H9 (cell line): ENCODE measurements around the gene GLCE. TPM values are rescaled to one million over a fixed set of nuclear protein-coding genes. Genes with fewer than 3 reads are reported as not detected.

Experiments
- DNase-seq: peaks from one replicate; pipeline ENCODE4 v3.0.0-alpha.2; 2017
- H2AFZ ChIP-seq: one replicate; pipeline ENCODE4 v1.6.1; 2013; ENCODE audit warnings: mild to moderate bottlenecking, low read length, control low read depth, moderate library complexity
- H2AK5ac ChIP-seq: 2 replicates; pipeline ENCODE4 v1.6.1; 2013; ENCODE audit warnings: low read length, control low read depth, mixed read lengths; ENCODE audit not compliant: insufficient read length
- H2BK120ac ChIP-seq: one replicate; pipeline ENCODE4 v1.6.1; 2013; ENCODE audit warnings: low read depth, mild to moderate bottlenecking, low read length, control low read depth, inconsistent platforms; ENCODE audit not compliant: poor library complexity, severe bottlenecking
- H2BK12ac ChIP-seq: 2 replicates; pipeline ENCODE4 v1.6.1; 2013; ENCODE audit warnings: low read length, control low read depth, mixed read lengths, low read depth; ENCODE audit not compliant: insufficient read length
- H2BK15ac ChIP-seq: 2 replicates; pipeline ENCODE4 v1.6.1; 2013; ENCODE audit warnings: low read depth, low read length, control low read depth
- H2BK20ac ChIP-seq: one replicate; pipeline ENCODE4 v1.6.1; 2013; ENCODE audit warnings: low read depth, mild to moderate bottlenecking, low read length, control low read depth, inconsistent platforms; ENCODE audit not compliant: poor library complexity, severe bottlenecking
- H2BK5ac ChIP-seq: 2 replicates; pipeline ENCODE4 v1.6.1; 2013; ENCODE audit warnings: low read length, control low read depth, mixed read lengths; ENCODE audit not compliant: insufficient read length
- H3K14ac ChIP-seq: 2 replicates; pipeline ENCODE4 v1.6.1; 2013; ENCODE audit warnings: low read length, control low read depth; ENCODE audit not compliant: insufficient read depth
- H3K18ac ChIP-seq: 2 replicates; pipeline ENCODE4 v1.6.1; 2013; ENCODE audit warnings: low read depth, mild to moderate bottlenecking, mixed read lengths, low read length, control low read depth; ENCODE audit not compliant: insufficient read length
- H3K23ac ChIP-seq: 2 replicates; pipeline ENCODE4 v1.6.1; 2013; ENCODE audit warnings: low read length, control low read depth, mixed read lengths, low read depth; ENCODE audit not compliant: insufficient read length
- H3K23me2 ChIP-seq: 2 replicates; pipeline ENCODE4 v1.6.1; 2013; ENCODE audit warnings: low read depth, mild to moderate bottlenecking, mixed read lengths, low read length, control low read depth; ENCODE audit not compliant: insufficient read length, poor library complexity, severe bottlenecking
- H3K27ac ChIP-seq: 2 replicates; pipeline ENCODE4 v1.5.1; 2013; ENCODE audit warnings: low read length, control low read depth, mixed read lengths, low read depth; ENCODE audit not compliant: insufficient read length
- H3K27me3 ChIP-seq: 2 replicates; pipeline ENCODE4 v1.6.1; 2013; ENCODE audit warnings: low read length, control low read depth, inconsistent platforms; ENCODE audit not compliant: insufficient read depth
- H3K4ac ChIP-seq: 2 replicates; pipeline ENCODE4 v1.6.1; 2013; ENCODE audit warnings: low read depth, mild to moderate bottlenecking, control low read depth, inconsistent platforms, low read length, moderate library complexity
- H3K4me1 ChIP-seq: 2 replicates; pipeline ENCODE4 v1.6.1; 2013; ENCODE audit warnings: low read length, control low read depth, inconsistent platforms; ENCODE audit not compliant: insufficient read depth
- H3K4me2 ChIP-seq: 2 replicates; pipeline ENCODE4 v1.6.1; 2013; ENCODE audit warnings: low read length, control low read depth, mixed read lengths; ENCODE audit not compliant: insufficient read length, insufficient read depth
- H3K56ac ChIP-seq: 2 replicates; pipeline ENCODE4 v1.6.1; 2013; ENCODE audit warnings: low read depth, mild to moderate bottlenecking, mixed read lengths, low read length, control low read depth; ENCODE audit not compliant: insufficient read length
- H3K79me1 ChIP-seq: 2 replicates; pipeline ENCODE4 v1.6.1; 2013; ENCODE audit warnings: low read depth, mild to moderate bottlenecking, moderate library complexity, low read length, control low read depth, inconsistent platforms; ENCODE audit not compliant: insufficient read depth, poor library complexity, severe bottlenecking
- H3K79me2 ChIP-seq: 2 replicates; pipeline ENCODE4 v1.6.1; 2013; ENCODE audit warnings: low read length, control low read depth, inconsistent platforms; ENCODE audit not compliant: insufficient read depth
- H3K9ac ChIP-seq: 2 replicates; pipeline ENCODE4 v1.6.1; 2013; ENCODE audit warnings: low read length, control low read depth, mixed read lengths; ENCODE audit not compliant: insufficient read length; ENCODE audit errors: extremely low read depth
- H3K9me3 ChIP-seq: one replicate; pipeline ENCODE4 v1.6.1; 2013; ENCODE audit warnings: low read depth, low read length, inconsistent platforms; ENCODE audit not compliant: control insufficient read depth
- H3T11ph ChIP-seq: one replicate; pipeline ENCODE4 v1.6.1; 2013; ENCODE audit warnings: mild to moderate bottlenecking, low read length, control low read depth, inconsistent platforms
- H4K20me1 ChIP-seq: one replicate; pipeline ENCODE4 v1.6.1; 2013; ENCODE audit not compliant: control insufficient read depth, insufficient read length, insufficient read depth
- H4K5ac ChIP-seq: 2 replicates; pipeline ENCODE4 v1.6.1; 2013; ENCODE audit warnings: low read depth, mild to moderate bottlenecking, mixed read lengths, low read length, control low read depth; ENCODE audit not compliant: insufficient read length
- H4K8ac ChIP-seq: replicated peaks from 2 replicates; pipeline ENCODE4 v1.6.1; 2013; ENCODE audit warnings: low read length, control low read depth, mixed read lengths, low read depth; ENCODE audit not compliant: insufficient read length
- H4K91ac ChIP-seq: 2 replicates; pipeline ENCODE4 v1.6.1; 2013; ENCODE audit warnings: low read depth, mild to moderate bottlenecking, moderate library complexity, mixed read lengths, low read length, control low read depth; ENCODE audit not compliant: insufficient read length
- H3K27ac Mint-ChIP-seq, 3 experiments: 2 replicates in 2 of 3; 3 replicates in 1 of 3; pipeline ENCODE4 v1.8.0; 2020 to 2021; ENCODE audit warnings: mixed read lengths in 3 of 3, mild to moderate bottlenecking in 1 of 3, moderate library complexity in 1 of 3
- H3K27me3 Mint-ChIP-seq: 2 replicates; pipeline ENCODE4 v1.8.0; 2021; ENCODE audit warnings: low read depth, mild to moderate bottlenecking, moderate library complexity, mixed read lengths
- H3K36me3 Mint-ChIP-seq, 3 experiments: 2 replicates in 2 of 3; 3 replicates in 1 of 3; pipeline ENCODE4 v1.8.0; 2020 to 2021; ENCODE audit warnings: low read depth in 3 of 3, mixed read lengths in 3 of 3; ENCODE audit not compliant: insufficient read depth in 1 of 3
- H3K4me1 Mint-ChIP-seq, 2 experiments: 2 replicates each; pipeline ENCODE4 v1.8.0; 2020; ENCODE audit warnings: mixed read lengths in 2 of 2
- H3K4me3 Mint-ChIP-seq, 2 experiments: 2 replicates in 1 of 2; 3 replicates in 1 of 2; pipeline ENCODE4 v1.8.0; 2020 to 2021; ENCODE audit warnings: mild to moderate bottlenecking in 2 of 2, mixed read lengths in 2 of 2, moderate library complexity in 1 of 2
- H3K9me3 Mint-ChIP-seq, 2 experiments: 2 replicates in 1 of 2; 3 replicates in 1 of 2; pipeline ENCODE4 v1.8.0; 2020; ENCODE audit warnings: mild to moderate bottlenecking in 2 of 2, mixed read lengths in 2 of 2, moderate library complexity in 1 of 2
- CTCF ChIP-seq: fragments of 200-600 bp; sonication (generic); conservative IDR thresholded peaks from 3 replicates; pipeline ENCODE4 v1.8.0; 2021; ENCODE audit warnings: antibody characterized with exemption, mild to moderate bottlenecking
- WGBS: extraction: QIAGEN DNeasy Blood & Tissue Kit; methylation state at CpG from one replicate; pipeline ENCODE4 v1.1.7; 2013; ENCODE audit warnings: missing lambda C conversion rate, low lambda C conversion rate, mixed read lengths; ENCODE audit not compliant: insufficient read length; ENCODE audit errors: extremely low coverage; 5-methylcytosine and 5-hydroxymethylcytosine counted together
- total RNA-seq: library from RNA; stranded (reverse); gene quantifications from 2 replicates; pipeline ENCODE4 v1.2.1, GENCODE V29; 2021

GLCE gene
- total RNA-seq, 1 experiment from 2014 or later, result 12.2 TPM

- Histone ChIP-seq H3T11ph (no peak overlapping the region), H4K5ac (no peak overlapping the region), H4K8ac (no peak overlapping the region), H2BK5ac (no peak overlapping the region), H3K9me3 (no peaks in the 10 kb centered on the region), H2BK20ac (no peak overlapping the region), H2AK5ac (no peak overlapping the region), H3K4ac (no peak overlapping the region), H2BK15ac (no peak overlapping the region), H3K56ac (no peak overlapping the region), H3K79me2 (no peaks in the 10 kb centered on the region), H4K20me1 (no peaks in the 10 kb centered on the region), H3K4me1 (no peaks in the 10 kb centered on the region), H3K23ac (no peak overlapping the region), H2BK12ac (no peak overlapping the region), H3K79me1 (no peaks in the 10 kb centered on the region), H3K4me2 (no peak overlapping the region), H2BK120ac (no peak overlapping the region), H3K23me2 (no peaks in the 10 kb centered on the region), H2AFZ (no peak overlapping the region), H3K27ac (no peak overlapping the region), H3K9ac (no peak overlapping the region), H3K18ac (no peak overlapping the region), H4K91ac (no peak overlapping the region), H3K14ac (no peak overlapping the region), H3K27me3 (no peaks in the 10 kb centered on the region)
- TF ChIP-seq CTCF, result no peak
- Mint-ChIP-seq H3K36me3 (no peaks in the 10 kb centered on the region), H3K27ac (no peak overlapping the region), H3K4me1 (peaks cover 7% of the 10 kb centered on the region in 2 experiments; a peak in 3 of 4 replicates), H3K4me3 (no peak overlapping the region), H3K9me3 (no peaks in the 10 kb centered on the region), H3K27me3 (peaks cover 47% of the 10 kb centered on the region)
- no CpG with 5 or more reads among the region's 2 CpGs for WGBS
- DNase-seq, result no peak
Measured at GRCh38 chr15:69149163-69149562, 11.3 kb upstream of the GLCE start.
